Vagina (tissue), 2 donors: ENCODE data around the gene TMEM255B. TPM values are rescaled to one million over a fixed set of nuclear protein-coding genes. Genes with fewer than 3 reads are reported as not detected.

Source experiments
- DNase-seq, 2 donors: peaks; one replicate each; pipeline ENCODE4 v3.0.0-alpha.2; 2017; ENCODE audit errors: extremely low spot score in 2 of 2
- H3K27ac ChIP-seq: fragments of 200-600 bp; sonication (generic); one replicate; pipeline ENCODE4 v1.5.1; 2019
- H3K27me3 ChIP-seq: fragments of 200-600 bp; sonication (generic); one replicate; pipeline ENCODE4 v1.5.1; 2019
- H3K36me3 ChIP-seq, 2 donors: fragments of 200-600 bp; sonication (generic); one replicate each; pipeline ENCODE4 v1.5.1; 2017 to 2019
- H3K4me1 ChIP-seq: fragments of 200-600 bp; sonication (generic); one replicate; pipeline ENCODE4 v1.5.1; 2019
- H3K4me3 ChIP-seq, 2 donors: fragments of 200-600 bp; sonication (generic); 1 replicate in 1 of 2; 2 replicates in 1 of 2; pipeline ENCODE4 v1.5.1; 2016 to 2019
- H3K9me3 ChIP-seq: fragments of 200-600 bp; sonication (generic); one replicate; pipeline ENCODE4 v1.5.1; 2019
- POLR2A ChIP-seq, 2 donors: fragments of 450-650 bp; IDR thresholded peaks; one replicate each; pipeline ENCODE4 v1.6.1; 2017; ENCODE audit warnings: antibody characterized with exemption in 2 of 2, mild to moderate bottlenecking in 2 of 2, moderate library complexity in 2 of 2
- POLR2AphosphoS5 ChIP-seq, 2 donors: sonication (generic); formaldehyde crosslinking; IDR thresholded peaks; one replicate each; pipeline ENCODE4 v1.9.0; 2017; ENCODE audit warnings: antibody characterized with exemption in 2 of 2, mild to moderate bottlenecking in 2 of 2, low read depth in 1 of 2; ENCODE audit not compliant: insufficient read depth in 1 of 2
- intact Hi-C: fragments of 100-400 bp; cut with DNase I; formaldehyde crosslinking; loops from one replicate; pipeline ENCODE4 v1.15.1; 2023
- total RNA-seq: library from RNA; depleted of rRNA; stranded (reverse); fragments of >200 nt; gene quantifications from one replicate; pipeline ENCODE4 v1.2.3, GENCODE V29; 2016
- TF ChIP-seq, protein P1 (sequence below), 3 experiments: fragments of 450-650 bp in 2 of 3; fragments of 200-600 bp in 1 of 3; sonication (generic) in 1 of 3; IDR thresholded peaks; one replicate each; pipeline ENCODE4 v1.5.1; 2017 to 2019; ENCODE audit warnings: antibody characterized with exemption in 3 of 3, mild to moderate bottlenecking in 2 of 3, moderate library complexity in 2 of 3

The TMEM255B gene
- total RNA-seq, 1 donor from 2014 or later = 6.4 TPM

DNA sequence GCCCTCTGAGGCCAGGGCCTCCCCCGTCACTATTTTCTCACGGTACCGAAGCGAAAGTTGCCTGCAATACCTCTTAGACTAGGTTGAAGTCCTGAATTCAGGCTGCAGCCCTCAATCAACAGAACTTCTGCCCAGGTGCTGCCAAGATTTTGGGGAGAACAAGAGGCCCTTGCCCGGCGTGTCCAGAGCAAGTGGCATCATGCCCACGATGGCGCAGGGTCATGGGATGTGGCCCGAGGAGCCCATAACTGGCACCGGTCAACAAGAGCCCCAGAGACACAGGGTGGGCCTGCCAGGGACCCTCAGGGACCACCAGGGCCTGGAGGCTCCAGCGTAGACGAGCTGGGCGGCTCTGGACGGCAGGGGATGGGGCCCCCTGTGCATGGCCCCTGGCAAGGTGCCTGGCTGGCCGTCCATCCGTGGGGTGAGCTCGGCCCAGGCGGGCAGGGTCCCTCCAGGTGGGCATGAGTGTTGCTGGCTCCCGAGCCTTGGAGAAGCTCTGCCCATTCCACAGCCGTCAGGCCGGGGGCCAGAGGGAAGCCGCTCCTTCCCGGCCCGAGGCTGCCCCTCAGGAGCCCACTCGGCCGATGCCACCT, 59.8 kb downstream of the TMEM255B start:
- no peaks in the 10 kb centered on the region for H3K9me3 ChIP-seq
- H3K4me3 ChIP-seq = no peak overlapping the region
- TF ChIP-seq, protein P1, sequence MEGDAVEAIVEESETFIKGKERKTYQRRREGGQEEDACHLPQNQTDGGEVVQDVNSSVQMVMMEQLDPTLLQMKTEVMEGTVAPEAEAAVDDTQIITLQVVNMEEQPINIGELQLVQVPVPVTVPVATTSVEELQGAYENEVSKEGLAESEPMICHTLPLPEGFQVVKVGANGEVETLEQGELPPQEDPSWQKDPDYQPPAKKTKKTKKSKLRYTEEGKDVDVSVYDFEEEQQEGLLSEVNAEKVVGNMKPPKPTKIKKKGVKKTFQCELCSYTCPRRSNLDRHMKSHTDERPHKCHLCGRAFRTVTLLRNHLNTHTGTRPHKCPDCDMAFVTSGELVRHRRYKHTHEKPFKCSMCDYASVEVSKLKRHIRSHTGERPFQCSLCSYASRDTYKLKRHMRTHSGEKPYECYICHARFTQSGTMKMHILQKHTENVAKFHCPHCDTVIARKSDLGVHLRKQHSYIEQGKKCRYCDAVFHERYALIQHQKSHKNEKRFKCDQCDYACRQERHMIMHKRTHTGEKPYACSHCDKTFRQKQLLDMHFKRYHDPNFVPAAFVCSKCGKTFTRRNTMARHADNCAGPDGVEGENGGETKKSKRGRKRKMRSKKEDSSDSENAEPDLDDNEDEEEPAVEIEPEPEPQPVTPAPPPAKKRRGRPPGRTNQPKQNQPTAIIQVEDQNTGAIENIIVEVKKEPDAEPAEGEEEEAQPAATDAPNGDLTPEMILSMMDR (IDR thresholded peaks at IDR 0.05) = no peak
- TF ChIP-seq POLR2A (IDR thresholded peaks at IDR 0.05) = no peak
- no peak for TF ChIP-seq POLR2AphosphoS5 (IDR thresholded peaks at IDR 0.05; ENCODE audit: insufficient read depth in 1 of 2, low read depth in 1 of 2)
- intact Hi-C loops = no loop called here
- no peak for DNase-seq
- peaks cover 0 to 18% of the 10 kb centered on the region in 2 donors for H3K36me3 ChIP-seq
- no peaks in the 10 kb centered on the region for H3K27me3 ChIP-seq
- H3K27ac ChIP-seq = peak overlapping the region; percentile 93
- H3K4me1 ChIP-seq = peaks cover 65% of the 10 kb centered on the region

- peak overlapping the region; percentile 93 for H3K27ac ChIP-seq
- intact Hi-C loops = no loop called here
- H3K27me3 ChIP-seq = no peaks in the 10 kb centered on the region
- H3K36me3 ChIP-seq = peaks cover 0 to 19% of the 10 kb centered on the region in 2 donors
- peaks cover 65% of the 10 kb centered on the region for H3K4me1 ChIP-seq
- no peaks in the 10 kb centered on the region for H3K9me3 ChIP-seq
- TF ChIP-seq POLR2AphosphoS5 (IDR thresholded peaks at IDR 0.05; ENCODE audit: insufficient read depth in 1 of 2, low read depth in 1 of 2) = no peak
- no peak for TF ChIP-seq POLR2A (IDR thresholded peaks at IDR 0.05)
- TF ChIP-seq, protein P1 (IDR thresholded peaks at IDR 0.05) = no peak
- no peak for DNase-seq
- no peak overlapping the region for H3K4me3 ChIP-seq
Observed at GRCh38 chr13:113819341-113819730, 60.3 kb downstream of the TMEM255B start.

GRCh38 chr13:113819731-113820715, 61.0 kb downstream of the TMEM255B start:
- H3K27ac ChIP-seq = peak overlapping the region; percentile 93
- H3K36me3 ChIP-seq = peaks cover 0 to 19% of the 10 kb centered on the region in 2 donors
- H3K4me3 ChIP-seq = peak overlapping the region; percentile 11 to 22
- no peak for DNase-seq
- TF ChIP-seq, protein P1 (IDR thresholded peaks at IDR 0.05) = no peak
- TF ChIP-seq POLR2A (IDR thresholded peaks at IDR 0.05) (no peak), POLR2AphosphoS5 (IDR thresholded peaks at IDR 0.05; ENCODE audit: insufficient read depth in 1 of 2, low read depth in 1 of 2) (no peak)
- H3K4me1 ChIP-seq = peaks cover 65% of the 10 kb centered on the region
- intact Hi-C loops = loop anchor here (2.0 to 5.0 kb wide), 2 partner anchors 85 to 107 kb away; no protein-coding TSS in a partner anchor
- H3K27me3 ChIP-seq = no peaks in the 10 kb centered on the region
- no peaks in the 10 kb centered on the region for H3K9me3 ChIP-seq

GRCh38 chr13:113820813-113821651, 62.0 kb downstream of the TMEM255B start:
- no peak for TF ChIP-seq POLR2A (IDR thresholded peaks at IDR 0.05)
- TF ChIP-seq, protein P1 (IDR thresholded peaks at IDR 0.05) = peak in 1 of 3 experiments; percentile 8
- TF ChIP-seq POLR2AphosphoS5 (IDR thresholded peaks at IDR 0.05; ENCODE audit: insufficient read depth in 1 of 2, low read depth in 1 of 2) = peak; percentile 89 to 93
- peak in 1 of 2 donors; percentile 98 for DNase-seq
- no peaks in the 10 kb centered on the region for H3K27me3 ChIP-seq
- H3K36me3 ChIP-seq = peaks cover 0 to 24% of the 10 kb centered on the region in 2 donors
- H3K4me1 ChIP-seq = peaks cover 65% of the 10 kb centered on the region
- intact Hi-C loops = loop anchor here (2.0 to 5.0 kb wide), 2 partner anchors 84 to 106 kb away; no protein-coding TSS in a partner anchor
- no peaks in the 10 kb centered on the region for H3K9me3 ChIP-seq
- H3K27ac ChIP-seq = peak overlapping the region; percentile 93
- H3K4me3 ChIP-seq = peak overlapping the region; percentile 11 to 22
